Kasumi-1 (cell line): ENCODE measurements around the gene PAGE1.
"Not testable (repeated sequence)": the region's sequence is repeated elsewhere in the genome, so short reads cannot be mapped to it uniquely, and the experiment has no call there.

ENCODE experiments used
- DNase-seq, 2 experiments: peaks; one replicate each; lab custom pipeline; 2025; lab: John Stamatoyannopoulos, UW

Gene PAGE1, protein sequence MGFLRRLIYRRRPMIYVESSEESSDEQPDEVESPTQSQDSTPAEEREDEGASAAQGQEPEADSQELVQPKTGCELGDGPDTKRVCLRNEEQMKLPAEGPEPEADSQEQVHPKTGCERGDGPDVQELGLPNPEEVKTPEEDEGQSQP

DNA sequence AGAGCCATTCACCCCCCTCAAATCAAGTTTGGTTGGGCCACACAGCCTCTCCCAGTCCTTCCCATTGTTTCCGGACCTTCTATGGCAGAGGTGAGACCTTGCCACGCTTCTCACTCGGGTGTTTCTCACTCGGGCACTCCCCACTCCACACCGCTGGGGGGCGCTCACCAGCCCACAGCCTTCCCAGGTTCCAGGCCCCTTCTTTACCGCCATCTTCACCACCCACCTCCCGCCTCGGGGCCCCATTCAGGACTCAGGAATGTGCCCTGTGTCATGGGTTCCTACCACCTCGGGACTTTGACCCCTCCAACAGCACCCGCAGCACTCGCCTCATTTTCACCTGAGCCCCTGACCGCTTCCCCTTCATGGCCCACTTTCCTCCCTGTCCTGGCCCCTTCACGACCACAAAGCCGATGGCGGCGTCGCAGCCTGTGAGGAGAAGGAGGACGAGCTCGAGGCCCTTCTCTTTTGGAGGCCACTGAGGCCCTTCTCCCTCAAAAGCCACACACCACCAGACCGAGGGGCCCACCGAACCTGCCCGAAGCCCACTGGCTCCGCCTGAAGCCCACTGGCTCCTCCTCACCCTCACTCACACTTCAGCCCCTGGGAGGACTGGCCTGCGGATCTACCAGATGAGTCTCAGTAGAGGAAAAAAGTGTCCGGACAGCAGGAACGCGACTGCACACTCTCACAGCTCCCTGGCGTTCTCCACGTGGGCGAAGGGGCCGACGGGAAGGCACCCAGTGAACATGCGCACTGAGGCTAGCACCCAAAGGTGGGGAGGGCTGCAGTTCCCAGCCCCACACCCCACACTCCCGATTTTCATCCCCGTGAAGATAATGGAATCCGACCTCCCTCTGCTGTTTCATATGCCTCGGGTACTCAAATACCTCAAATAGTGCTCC, at the start of gene PAGE1:
Gene PAGE1, minus strand, starts transcription at position 709 of the 905 bp plus-strand sequence. CDS start 1,214 bp downstream, outside the sequence.
- no peak for DNase-seq

DNA sequence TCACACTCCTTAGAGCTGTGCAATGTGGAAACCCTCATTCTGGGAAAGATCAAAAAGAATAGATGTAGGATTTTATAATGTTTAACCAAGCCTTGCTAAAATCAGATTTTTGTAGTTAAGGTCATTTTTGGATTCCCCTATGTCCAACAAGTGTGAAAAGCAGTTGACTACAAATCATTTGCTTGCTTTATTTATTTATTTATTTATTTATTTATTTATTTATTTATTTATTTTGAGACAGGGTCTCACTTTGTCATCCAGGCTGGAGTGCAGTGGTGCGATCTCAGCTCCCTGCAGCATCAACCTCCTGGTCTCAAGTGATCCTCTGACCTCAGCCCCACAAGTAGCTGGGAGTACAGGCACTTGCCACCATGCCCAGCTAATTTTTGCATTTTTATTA, 45.7 kb upstream of the PAGE1 start:
- not testable (repeated sequence) for DNase-seq

DNA sequence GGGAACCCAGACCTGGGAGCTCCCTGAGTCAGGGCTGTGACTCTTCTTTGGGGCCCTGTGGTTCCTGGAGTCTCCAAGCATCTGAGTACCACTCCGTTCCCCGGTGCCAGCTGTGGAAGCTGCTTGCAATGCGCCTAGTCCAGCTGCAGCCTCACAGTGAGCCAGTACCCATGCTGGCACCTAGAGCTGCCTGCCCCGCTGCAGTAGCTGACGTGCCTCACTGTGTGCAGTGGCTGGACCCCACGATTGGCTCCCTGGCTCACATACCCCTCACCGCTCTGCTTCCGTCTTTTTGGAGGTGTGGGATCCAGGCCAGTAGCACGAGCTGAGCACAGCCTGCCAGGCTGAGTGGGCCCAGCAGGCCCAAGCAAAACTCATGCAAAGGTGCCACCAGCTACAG, 32.1 kb upstream of the PAGE1 start:
- no peak for DNase-seq

DNA sequence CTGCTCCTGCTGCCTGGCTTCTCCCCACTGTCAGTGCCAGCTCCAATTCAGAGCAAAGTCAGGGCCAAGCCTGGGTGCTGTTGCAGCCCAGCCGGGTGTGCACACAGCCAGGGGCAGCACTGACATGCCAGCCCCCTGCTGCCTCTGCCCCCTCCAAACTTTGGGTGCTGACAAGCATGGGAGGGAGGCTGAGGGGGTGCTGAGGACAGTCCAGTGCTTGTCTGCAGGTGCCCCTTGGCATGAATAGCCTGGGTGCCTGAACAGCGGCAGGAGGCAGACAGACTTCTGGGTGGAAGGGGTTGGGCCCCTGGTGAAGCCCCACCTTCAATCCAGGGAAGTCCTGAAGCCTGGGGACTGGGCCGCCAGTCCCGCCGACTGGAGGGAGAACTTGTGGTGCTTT, 31.2 kb upstream of the PAGE1 start:
- DNase-seq, result no peak

DNA sequence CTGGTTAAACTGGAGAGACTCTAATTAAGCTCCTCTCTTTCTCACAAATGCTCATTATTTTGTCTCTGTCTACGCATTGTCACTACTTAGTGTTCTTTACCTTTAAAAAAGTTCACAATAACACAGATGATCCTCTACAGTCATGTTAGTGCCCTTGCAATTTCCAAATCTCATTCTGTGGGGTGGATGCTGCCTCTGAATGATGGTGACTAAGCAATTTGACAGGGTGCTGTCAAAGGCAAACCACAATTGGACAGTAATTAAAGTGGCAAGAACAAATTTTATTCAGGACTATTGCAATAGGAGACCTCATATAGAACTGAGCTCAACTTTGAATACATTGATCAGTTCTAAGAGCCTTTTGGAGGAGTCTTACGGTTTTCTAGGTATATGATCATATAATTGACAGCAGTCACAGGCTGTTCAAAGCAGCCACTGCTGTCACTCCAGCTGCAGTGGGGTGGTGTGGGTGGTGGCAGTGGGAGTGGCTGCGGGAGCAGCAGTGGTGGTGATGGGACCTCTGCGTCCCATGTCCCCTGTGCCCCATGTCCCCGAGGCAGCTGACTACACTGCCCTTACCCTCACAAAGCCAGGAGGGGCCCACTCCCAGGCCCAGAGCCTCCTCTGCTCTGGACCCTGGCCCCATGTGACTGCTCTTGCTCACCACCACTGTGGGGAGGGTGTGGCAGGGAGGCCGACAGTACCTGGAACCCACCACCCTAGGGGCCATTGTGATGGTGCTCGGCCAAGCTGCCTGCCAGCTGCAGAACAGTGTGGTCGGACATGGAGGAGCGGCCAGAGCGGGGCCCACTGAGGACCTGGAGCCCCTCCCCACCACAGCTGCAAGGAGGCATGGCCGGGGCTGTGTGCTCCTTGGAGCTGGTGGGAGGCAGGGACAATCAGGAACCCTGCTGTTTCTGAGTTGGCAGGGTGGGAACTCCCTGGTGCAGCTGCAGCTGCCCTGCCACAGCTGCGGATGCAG, 30.4 kb upstream of the PAGE1 start:
- no peak for DNase-seq

DNA sequence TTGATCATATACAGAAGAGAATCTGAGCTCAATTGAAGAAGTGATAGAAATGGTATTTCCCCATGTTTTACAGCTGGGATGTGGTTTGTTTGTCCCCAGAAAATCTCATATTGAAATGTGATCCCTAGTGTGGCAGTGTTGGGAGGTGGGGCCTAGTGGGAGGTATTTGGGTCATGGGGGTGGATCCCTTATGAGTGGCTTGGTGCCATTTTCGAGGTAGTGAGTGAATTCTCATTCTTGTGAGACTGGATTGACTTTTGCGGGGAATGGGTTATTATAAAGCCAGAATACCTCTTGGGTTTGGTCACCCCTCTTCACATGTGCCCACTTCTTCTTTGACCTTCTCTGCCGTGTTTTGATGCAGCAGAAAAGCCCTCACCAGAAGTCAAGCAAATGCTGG, 29.6 kb upstream of the PAGE1 start:
- DNase-seq, result no peak

DNA sequence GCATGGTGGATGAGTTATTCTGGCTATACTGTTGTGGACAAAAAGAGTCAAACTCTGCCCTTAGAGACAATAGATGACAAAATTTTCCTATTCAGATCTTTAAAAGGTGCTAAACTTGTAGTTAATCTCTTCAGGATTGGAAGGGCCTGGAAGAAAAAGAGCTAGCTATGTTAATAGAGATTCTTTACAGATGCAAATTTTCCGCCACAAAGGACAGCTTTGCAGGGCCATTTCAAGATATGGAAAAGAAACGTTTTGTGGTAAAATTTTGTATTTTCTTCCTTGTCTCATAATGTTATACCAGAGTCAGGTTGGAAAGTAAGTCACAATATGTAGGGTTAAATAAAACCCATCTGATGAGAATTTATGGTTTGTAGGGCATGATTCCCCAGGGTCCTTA, 24.3 kb upstream of the PAGE1 start:
- DNase-seq, result not testable (repeated sequence)

DNA sequence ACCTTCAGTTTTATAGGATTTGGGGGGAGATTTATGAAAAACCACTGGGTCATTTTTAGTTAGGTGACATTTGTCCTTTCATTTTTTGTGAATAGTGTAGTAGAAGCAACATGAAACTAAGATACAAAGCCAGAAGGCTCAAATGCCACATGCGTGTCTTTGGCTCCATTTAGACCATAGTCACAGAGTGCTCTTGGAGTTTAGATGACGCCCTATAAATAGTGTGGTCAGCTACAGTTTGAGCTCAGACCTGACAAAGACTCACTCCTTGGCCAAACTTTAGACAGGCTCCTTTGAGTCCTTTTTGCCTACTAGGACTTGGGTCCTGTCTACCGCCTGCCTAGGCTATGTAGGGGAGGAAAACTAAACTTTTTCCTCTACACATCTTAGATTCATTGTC, 16.8 kb upstream of the PAGE1 start:
- no peak for DNase-seq

DNA sequence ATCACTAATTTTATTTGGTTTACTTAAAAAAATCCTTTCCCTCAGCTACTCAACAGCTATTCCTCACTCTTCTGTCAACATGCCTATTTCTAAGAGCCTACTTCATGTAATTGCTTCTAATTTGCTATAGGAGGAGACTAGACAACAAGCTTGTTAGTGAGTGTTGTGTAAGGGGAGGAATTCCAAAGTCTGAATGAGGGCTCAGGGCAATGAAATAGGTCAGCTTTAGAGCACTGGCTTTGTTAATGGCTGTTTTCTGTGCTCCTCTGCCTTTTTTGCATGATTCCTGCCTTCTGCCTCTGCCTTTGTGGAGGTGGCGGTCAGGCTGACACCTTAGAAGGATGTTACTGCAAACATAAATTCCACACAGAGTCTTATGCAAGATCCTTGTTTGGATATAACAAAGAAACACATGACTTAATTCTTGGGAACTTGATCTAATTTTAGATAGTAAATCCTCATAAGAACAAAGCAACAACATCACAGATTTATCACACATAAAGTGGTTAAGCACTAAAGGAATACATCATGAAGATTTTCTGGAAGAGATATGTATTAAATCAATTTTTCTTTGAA, 15.0 kb upstream of the PAGE1 start:
- no peak for DNase-seq

DNA sequence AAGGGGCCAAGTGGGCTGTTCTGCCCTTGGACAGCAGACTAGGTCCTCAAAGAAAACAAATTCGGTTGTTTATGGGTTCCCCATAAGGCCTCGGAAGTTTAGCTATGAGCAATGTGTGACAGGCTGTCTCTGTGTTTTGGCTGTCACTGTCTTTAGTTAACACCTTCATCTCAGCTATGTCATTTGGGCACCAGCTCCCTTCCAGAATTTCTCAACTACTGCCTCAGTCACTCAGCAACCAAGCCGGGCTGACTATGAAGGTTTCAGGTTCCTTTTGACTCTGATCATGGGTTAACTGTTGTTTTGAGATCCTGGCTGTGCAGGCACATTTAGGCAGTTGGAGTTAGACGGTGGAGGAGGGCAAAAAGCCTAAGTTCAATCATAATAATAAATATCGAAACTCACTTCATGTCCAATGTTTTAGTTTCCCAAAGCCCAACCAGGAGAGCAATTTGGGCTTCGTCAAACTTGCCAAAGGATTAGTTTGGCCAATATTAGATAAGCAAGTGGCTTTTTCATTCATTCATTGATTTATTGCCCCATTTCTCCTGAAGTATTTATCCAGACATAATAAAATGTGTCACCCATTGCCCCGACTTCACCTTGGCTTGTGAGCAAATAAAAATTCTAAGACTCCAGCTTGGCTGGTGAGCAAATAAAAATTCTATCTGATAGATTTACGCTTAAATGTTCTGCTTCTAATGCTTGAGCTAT, 9.1 kb upstream of the PAGE1 start:
- no peak for DNase-seq

DNA sequence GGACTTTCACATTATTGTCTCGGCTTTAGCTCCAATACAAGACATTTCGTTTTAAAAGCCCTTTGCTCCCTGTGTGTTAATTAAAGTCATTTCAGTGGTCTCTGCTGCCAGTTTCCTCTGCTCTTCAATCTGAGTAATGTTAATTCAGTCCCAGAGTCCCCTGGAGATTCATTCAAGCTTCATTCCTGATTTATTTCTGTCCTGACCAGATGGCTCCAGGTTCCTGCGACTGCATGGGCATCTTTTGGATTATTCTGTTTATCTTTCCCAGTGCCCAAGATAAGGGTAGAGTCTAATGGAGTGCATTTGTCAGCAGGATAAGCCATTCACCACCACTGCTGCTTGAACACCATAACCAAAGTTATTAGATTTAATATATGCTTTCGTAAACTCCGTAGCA, 6.1 kb upstream of the PAGE1 start:
- no peak for DNase-seq

DNA sequence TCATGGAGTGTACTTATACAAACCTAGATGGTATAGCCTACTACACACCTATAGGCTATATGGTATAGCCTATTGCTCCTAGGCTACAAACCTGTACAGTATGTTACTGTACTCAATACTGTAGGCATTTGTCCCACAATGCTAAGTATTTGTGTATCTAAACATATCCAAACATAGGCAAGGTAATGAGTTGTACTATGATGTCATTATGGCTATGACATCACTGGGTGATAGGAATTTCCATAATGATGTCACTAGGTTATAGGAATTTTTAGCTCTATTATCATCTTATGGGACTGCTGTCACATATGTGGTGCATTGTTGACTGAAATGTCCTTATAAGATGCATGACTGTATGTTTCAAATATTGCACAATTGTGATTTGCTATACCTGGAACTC, 5.5 kb upstream of the PAGE1 start:
- DNase-seq, result no peak

DNA sequence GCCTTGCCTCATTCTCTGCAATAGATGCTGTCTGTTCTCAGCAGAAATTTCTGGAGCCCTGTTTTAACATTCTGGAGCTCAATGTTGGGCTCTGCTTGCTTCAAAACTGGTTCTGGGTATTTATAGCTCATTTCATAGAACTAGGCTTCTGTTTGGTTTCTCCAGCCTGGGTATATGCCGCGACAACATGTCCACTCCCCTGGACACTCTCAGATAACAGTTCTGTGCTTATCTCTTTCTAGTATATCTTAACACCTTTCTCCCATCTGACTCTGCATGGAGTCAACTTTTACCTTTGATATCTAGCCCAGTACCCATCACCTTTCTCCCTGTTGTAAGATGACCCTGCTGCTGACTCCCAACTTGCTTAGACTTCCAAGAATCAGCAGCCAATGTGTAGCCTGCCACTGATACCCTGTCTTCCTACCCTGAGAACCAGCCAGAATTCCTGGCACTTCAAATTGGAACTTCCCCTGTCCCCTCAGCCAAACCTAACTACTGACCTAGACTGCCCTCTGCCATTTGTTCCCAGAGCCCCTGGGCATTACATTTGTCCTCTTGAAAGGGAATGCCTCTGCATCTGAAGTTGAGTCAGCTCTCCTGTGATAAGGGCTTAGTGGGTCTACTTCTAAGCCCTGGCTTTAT, 20.6 kb downstream of the PAGE1 start:
- no peak for DNase-seq

DNA sequence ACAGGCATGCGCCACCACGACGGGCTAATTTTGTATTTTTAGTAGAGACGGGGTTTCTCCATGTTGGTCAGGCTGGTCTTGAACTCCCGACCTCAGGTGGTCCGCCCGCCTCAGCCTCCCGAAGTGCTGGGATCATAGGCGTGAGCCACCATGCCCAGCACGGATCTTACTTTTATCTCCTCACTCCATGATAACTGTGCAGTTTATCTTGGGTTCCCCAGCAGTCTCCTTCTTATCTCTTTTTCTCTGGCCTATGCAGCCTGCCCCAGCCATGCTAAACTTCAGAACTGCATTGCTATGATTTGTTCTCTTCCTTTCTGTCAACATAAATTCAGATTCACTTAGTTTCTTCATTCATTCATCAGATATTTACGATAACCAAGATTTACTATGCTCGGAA, 22.4 kb downstream of the PAGE1 start:
- DNase-seq, result no peak

DNA sequence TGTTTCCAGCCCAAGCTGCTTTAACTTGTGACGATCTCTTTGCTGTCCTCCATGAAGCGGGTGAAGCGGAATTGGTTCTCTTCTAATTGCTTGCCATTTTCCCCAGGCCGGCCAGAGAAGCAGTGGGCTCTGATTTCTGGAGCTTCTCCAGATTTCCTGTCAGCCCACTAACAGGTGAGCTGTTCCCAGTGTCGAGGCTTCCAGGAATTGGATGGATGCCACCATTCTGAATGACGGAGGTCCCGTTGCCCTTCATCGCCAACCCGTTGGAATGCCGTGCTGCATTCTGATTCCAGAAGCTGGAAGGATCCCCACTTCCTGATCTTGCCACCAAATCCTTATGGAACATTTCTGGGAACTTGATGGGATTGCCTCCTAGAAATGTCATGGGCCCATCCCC, 31.0 kb downstream of the PAGE1 start:
- DNase-seq, result no peak

DNA sequence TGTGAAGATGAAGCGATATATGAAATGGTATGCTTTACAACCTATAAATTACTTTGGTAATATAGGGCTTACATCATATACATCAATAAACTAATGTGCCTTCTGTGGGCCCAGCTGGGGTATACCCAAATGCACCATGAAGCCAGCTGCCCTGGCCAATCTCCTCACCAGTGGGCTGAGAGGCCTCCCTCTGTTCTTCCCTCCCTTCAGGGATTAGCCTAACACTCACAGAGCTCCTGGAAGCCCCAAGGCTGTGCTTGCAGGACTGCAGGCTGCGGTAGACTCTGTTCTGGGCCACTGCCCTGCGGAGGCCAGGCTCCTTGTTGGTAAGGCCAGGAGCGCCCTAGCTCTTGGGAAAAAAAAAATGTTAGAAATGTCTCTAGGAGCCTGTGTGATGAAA, 33.9 kb downstream of the PAGE1 start:
- DNase-seq, result no peak

DNA sequence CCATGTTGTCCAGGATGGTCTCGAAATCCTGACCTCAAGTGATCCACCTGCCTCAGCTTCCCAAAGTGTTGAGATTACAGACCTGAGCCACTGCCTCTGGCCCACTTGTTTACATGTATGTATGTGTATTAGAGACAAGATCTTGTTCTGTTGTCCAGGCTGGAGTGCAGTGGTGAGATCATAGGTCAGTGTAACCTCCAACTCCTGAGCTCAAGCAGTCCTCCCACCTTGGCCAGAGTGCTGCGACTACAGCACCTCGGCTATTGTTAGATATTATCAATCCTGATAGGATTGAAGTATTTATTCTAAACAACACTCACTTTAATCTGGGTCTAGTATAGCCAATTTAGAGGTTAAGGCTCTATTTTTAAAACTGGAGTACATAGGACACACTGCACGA, 36.0 kb downstream of the PAGE1 start:
- no peak for DNase-seq

DNA sequence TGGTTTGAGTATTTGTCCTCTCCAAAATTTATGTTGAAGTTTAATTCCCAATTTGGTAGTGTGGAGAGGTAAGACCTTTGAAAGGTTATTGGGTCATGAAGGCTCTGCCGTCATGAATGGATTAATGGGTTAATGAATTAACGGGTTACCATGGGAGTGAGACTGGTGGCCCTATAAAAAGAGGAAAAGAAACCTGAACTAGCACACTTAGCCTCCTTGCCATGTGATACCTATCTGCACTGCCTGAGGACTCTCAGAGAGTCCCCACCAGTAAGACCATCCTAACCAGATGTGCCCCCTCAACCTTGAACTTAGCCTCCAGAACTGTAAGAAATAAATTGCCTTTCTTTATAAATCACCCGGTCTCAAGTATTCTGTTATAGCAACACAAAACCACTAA, 39.3 kb downstream of the PAGE1 start:
- no peak for DNase-seq

DNA sequence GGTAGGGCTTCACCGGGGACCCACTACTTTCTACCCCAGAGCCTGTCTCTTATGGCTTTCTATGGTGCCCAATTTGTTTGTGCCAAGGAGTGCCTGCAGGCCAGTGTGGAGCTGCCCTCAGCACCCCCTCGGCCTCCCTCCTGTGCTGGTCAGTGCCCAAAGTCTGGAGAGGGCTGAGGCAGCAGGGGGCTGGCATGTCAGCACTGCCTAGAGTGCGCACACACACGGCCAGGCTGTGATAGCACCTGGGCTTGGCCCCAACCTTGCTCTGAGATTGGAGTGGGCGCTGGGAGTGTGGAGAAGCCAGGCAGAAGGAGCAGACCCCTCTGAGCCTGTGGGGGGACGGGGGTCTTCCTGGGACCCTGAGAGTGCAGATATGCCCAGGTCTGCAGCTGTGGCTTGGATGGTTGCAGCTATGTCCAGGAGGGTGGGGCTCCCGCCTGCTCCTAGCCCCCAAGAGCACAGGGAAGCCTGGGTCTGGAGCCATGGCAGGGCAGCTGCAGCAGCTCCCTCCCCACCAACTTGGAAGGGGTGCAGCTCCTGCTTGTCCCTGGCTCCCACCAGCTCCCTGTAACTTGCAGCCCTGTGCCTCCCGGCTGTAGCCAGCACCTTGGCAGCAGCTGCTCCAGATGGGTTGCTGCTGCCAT, 50.7 kb downstream of the PAGE1 start:
- no peak for DNase-seq
